ENCODE measurements around the gene THAP5.
"Not testable (repeated sequence)": the region's sequence is repeated elsewhere in the genome, so short reads cannot be mapped to it uniquely, and the experiment has no call there.

Gene THAP5

DNA sequence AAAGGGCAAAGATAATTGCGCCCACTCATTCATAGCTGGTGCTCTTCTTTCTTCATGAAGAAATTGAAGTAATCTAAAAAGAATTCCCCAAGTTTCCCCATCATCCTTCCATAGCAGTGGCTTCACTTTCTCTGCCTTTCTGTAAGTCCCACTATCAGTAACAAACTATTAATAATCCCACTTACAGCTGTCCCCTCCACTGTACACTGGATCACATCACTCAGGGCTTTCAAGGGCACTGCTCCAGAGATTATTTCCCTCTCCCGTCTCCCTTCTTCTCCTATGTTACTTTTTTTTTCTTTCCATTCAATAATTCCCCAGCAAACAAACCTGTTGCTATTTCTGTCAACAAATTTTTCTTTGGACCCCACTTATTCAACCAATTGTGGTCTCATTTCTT, 16.3 kb upstream of the THAP5 start:
- in situ Hi-C loops (cut with MboI; ENCODE audit: low sequenced_read_pairs), result no loop called here

DNA sequence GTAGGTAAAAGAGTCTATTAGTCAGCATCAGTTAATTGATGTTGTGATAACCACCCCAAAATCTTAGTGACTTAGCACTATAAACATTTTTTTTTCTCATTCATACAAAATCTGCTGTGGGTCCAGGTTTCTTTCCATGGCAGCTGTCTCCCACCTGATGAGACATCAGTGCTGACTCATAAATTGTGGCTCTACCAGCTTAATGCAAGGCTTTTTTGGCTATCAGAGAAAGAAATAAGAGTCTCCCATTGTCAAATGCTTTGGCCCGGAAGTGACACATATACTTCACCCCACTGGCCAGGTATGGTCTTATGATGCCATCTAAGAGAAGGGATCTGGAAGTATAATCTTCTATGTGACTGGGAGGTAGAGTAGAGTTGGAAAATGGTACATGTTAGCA, 14.7 kb upstream of the THAP5 start:
- in situ Hi-C loops (cut with MboI; ENCODE audit: low sequenced_read_pairs), result no loop called here

DNA sequence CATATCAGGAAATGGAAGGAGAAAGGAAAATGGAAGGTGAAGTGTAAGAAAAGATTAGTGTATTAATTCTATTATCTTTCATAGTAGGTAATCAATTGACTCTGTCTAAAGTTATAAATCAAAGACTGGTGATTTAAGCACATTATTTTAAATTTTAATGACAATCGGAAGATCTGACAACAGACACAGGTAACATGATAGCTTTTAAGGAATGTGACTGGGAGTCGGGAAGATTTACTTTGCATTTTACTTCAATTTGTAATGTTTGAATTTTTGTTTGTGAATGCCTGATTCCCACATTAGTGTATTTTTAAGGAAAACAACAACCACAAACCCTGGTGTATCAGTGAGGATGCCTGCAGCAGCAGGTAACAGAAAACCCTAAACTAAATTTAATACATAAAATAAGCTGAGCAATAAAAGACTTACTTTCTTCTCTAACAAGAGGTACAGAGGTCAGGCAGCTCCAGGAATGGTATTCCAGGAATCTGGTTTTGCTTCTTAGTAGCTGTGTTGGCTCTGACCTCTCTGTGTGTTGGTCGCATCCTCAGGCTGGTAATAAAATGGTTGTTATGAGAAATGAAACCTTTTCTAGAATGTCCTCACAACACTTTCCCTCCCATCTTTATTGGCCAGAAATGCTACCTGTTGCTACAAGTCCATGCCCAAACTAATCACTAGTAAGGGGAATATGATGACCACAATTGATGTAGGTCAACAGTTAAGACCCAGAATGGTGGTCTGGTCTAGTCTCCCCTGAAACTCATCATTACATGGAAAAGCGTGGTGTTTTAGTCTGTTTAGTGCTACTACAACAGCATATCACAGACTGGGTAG, 12.4 kb upstream of the THAP5 start:
- in situ Hi-C loops (cut with MboI; ENCODE audit: low sequenced_read_pairs), result no loop called here

DNA sequence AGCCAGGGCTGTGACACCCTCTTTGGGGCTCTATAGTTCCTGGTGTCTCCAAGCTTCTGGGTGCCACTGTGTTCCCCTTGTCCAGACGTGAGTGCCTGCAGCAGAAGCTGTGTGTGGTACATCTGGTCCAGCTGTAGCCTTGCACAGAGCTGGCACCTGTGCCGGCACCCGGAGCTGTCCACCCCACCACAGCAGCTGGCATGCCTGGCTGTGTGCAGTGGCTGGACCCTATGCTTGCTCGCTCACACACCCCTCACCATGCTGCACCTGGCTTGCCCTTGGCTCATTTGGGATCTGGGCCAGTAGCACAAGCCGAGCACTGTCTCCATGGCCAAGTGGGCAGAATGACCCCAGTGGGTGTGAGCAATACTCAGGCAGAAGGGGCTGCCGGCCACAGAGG, 10.8 kb upstream of the THAP5 start:
- in situ Hi-C loops (cut with MboI; ENCODE audit: low sequenced_read_pairs), result no loop called here

DNA sequence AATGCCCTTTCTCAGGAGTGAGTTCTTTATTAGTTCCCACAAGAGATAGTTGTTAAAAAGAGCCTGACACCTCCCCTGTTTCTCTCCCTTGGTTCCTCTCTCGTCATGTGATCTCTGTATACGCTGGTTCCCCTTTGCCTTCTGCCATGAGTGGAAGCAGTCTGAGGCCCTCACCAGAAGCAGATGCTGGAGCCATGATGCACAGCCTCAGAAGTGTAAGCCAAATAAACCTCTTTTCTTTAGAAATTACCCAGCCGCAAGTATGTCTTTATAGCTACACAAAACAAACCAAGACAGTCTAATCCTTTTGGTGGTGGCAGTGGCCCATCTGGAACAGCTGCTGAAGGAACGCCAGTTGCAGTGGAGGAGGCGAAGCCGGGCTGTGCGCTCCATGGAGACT, 9.4 kb upstream of the THAP5 start:
- in situ Hi-C loops (cut with MboI; ENCODE audit: low sequenced_read_pairs), result no loop called here

DNA sequence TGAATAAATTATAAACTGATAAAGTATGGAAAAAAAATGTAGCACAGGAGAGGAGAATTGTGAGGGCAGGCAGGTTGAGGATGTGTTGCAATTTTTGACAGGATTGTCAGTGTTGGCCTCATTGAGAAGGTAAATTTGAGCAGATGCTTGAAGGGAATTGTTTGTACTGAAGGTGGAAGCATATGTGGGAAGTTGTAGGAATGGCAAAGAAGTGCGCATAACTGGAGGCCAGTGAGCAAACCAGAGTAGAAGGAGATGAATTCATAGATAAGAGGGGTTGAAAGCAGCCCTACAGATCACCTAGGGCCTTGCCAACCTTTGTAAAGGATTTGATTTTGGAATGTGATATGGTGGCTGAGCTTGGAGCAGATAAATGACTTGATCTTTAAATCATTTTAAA, 6.6 kb upstream of the THAP5 start:
- in situ Hi-C loops (cut with MboI; ENCODE audit: low sequenced_read_pairs), result no loop called here

DNA sequence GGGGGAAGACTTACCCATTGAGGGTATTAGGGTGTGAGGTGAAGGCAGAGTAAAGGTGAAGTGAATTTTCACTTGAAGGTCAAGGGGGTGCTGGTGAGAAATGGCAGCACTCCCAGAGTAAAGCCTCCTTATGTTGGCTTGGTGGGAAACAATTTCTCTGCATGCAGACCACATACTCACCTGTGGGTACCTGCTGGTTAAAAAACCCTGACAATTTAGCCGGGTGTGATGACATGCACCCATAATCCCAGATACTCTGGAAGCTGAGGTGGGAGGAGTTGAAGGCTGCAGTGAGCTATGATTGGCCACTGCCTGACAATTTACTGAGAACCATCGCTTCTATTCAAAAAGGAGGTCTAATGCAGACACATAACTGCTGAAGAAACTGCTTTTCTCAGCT, 5.7 kb upstream of the THAP5 start:
- in situ Hi-C loops (cut with MboI; ENCODE audit: low sequenced_read_pairs), result no loop called here

DNA sequence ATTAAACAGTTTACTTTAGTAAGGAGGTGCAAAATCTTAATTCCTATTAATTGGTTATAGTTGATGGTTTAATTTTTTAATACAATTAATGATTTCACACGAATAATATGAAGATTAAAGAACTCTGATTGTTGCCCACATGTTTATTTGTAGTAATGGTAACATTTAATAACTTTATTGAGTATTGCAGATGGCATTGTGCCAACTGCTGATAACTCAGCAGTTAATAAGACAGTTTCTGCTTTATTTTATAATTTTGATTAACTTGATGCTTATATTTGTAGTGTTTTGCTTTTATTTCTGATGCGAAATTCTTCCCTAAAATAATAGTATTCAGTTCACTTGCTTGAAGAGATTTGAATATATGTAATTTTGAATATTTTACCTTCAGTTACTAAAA, 3.0 kb upstream of the THAP5 start:
- in situ Hi-C loops (cut with MboI; ENCODE audit: low sequenced_read_pairs), result no loop called here

DNA sequence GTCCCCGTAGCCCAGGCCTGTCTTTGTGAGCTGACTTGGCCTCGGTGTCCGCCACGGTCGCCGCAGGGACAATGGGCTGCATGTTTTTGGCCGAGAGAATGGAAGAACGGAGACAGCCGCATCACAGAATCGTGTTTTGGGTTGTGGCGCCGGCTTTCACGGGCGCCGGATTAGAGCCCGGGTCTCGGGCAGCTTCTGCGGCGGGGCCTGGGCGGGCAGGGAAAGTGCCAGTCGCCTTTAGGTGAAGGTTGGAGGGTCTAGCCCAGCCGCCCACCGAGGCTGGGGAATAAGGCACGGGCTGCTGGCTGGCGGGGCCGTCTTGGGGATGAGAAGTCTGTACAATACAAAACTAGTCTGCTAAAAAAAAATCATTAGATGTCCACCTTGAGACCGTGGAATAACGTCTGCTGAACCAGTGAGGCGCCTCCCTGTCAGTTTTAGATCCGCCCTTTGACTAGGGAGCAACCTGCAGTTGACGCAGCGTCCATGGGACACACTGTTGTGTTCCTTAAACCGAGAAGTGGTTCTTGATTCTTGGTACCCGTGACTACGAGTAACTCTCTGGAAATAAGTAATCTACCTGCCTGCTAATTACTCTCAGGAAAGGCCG, 745 bp upstream of the THAP5 start:
- in situ Hi-C loops (cut with MboI; ENCODE audit: low sequenced_read_pairs), result no loop called here

DNA sequence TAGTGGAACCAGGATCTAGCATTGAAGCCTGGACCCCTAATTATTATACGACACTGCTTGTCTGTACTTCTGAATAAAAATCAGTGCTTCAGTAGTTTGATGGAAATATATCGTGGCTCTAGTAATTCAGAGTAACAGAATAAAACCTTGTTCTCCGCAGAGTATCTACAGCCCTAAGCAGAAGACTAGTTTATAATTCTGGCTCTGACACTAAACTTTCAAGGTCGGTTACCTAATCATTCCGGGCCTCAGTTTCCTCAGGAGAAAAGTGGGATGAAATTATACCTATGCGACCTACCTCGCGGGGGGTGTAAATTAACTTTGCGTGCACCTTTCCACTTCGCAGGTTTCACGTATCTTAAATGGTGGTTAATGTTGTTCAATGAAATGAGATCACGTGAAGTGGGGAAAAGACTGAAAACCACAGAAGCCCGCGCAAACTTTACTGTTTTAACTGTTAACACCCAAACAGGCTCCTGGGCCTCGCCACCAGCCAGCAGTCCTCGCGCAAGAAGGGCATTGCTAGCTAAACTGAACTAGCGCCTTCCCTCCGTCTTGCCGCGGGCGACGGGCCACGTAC, 615 bp downstream of the THAP5 start:
- in situ Hi-C loops (cut with MboI; ENCODE audit: low sequenced_read_pairs), result no loop called here

DNA sequence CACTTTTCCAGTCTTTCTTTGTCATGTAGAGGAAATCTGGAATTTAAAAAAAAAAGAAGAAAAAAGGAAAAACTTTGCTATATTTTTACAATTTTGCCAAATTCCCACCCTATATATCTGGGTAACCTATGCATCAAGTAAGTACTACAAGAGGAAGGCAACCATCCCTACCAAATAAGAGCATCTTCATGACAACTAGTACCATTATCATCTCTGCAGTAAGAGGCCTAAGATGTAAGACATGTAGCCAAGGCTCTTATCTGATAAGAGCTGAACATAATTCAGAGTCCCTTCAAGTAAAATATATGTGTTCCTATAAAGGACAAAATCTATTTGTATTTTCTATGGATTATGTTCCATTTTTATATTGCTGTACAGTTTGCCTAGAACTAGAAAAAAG, 3.5 kb downstream of the THAP5 start:
- in situ Hi-C loops (cut with MboI; ENCODE audit: low sequenced_read_pairs), result no loop called here

DNA sequence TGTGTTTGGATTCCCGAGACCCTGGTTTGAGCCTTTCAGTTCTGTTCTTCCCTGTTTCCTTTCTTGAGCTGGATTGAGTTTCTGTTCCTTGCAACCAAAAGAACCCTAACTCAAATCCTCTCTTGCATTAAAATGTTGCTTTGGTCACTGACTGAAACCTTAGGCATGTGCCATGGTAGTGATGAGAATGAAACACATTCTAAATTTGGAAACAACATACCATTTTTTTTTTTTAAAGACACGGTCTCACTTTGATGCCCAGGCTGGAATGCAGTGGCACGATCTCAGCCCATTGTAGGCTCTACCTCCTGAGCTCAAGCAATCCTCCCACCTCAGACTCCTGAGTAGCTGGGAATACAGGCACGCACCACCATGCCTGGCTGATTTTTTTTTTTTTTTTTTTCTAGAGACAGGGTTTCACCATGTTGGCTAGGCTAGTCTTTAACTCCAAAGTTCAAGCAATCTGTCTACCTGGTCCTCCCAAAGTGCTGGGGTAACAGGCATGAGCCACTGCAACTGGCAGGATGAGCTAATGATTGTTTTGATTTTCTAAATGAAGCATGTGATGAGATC, 8.4 kb downstream of the THAP5 start:
- in situ Hi-C loops (cut with MboI; ENCODE audit: low sequenced_read_pairs), result no loop called here

DNA sequence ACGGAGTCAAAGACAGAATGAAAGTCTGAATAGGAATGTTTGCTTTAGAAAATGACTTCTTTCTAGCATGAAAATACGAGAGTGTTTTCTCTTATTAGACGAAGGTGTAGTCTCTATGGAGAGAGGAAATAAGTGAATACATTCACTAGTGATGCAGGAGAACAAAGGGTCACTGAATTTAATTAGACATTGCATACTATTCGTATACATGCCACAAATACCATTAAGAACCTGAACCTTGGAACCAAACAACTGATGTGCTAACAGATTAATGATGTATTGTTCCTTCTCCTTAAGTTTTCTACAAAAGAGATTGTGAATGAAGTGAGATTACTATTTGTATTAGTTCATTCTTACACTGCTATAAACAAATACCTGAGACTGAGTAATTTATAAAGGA, 10.3 kb downstream of the THAP5 start:
- in situ Hi-C loops (cut with MboI; ENCODE audit: low sequenced_read_pairs), result no loop called here

DNA sequence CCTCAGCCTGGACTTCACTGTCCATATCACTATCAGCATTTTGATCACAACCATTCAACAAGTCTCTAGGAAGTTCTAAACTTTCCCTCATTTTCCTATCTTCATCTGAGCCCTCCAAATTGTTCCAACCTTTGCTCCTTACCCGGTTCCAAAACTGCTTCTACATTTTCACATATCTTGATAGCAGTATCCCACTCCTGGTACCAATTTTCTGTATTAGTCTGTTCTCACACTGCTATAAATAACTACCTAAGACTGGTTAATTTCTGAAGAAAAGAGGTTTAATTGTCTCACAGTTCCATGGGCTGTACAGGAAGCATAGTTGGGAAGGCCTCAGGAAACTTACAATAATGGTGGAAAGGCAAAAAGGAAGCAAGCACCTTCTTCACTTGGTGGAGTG, 11.9 kb downstream of the THAP5 start:
- in situ Hi-C loops (cut with MboI; ENCODE audit: low sequenced_read_pairs), result no loop called here

DNA sequence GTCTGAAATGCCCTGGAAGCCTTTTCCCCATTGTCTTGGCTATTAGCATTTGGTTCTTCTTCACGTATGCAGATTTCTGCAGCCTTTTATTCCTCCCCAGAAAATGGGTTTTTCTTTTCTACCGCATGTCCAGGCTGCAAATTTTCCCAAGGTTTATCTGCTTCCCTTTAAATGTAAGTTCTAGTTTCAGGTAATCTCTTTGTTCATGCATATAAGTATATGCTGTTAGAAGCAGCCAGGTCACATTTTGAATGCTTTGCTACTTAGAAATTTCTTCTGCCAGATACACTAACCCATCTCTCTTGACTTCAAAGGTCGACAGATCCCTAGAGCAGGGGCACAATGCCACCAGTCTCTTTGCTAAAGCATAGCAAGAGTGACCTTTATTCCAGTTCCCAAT, 12.3 kb downstream of the THAP5 start:
- in situ Hi-C loops (cut with MboI; ENCODE audit: low sequenced_read_pairs), result no loop called here

DNA sequence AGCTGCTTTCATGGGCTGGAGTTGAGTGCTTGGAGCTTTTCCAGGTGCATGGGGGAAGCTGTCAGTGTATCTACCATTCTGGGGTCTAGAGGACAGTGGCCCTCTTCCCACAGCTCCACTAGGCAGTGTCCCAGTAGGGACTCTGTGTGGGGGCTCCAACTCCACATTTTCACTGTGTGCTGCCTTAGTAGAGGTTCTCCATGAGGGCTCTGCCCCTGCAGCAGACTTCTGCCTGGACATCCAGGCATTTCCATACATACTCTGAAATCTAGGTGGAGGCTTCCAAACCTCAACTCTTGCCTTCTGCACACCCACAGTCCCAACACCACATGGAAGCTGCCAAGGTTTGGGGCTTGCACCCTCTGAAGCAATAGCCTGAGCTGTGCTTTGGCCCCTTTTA, 12.8 kb downstream of the THAP5 start:
- in situ Hi-C loops (cut with MboI; ENCODE audit: low sequenced_read_pairs), result not testable (repeated sequence)

DNA sequence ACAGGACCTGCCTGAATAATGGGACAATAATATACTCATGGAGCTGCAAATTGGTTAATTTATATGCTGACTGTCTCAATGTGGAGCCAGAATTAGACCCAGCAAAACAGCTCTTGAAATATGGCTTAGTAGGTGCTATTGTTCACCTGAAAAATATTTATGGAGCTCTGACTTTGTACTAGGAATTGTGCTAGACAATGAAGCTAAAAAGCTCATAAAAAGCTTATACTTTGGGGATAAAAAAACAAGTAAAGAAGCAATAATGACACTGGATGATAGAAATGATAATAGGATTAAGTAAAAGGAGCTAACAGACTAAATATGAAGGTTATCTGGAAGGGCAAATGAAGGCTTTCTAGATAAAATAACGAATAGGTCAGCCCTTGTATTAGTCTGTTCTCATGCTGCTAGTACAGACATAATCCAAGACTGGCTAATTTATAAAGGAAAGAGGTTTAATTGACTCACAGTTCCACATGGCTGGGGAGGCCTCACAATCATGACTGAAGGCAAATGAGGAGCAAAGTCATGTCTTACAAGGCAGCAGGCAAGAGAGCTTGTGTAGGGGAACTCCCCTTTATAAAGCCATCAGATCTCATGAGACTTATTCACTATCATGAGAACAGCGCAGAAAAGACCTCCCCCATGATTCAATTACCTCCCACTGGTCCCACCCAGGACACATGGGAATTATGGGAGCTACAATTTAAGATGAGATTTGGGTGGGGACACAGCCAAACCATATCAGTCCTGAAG, 21.2 kb downstream of the THAP5 start:
- in situ Hi-C loops (cut with MboI; ENCODE audit: low sequenced_read_pairs), result not testable (repeated sequence)

DNA sequence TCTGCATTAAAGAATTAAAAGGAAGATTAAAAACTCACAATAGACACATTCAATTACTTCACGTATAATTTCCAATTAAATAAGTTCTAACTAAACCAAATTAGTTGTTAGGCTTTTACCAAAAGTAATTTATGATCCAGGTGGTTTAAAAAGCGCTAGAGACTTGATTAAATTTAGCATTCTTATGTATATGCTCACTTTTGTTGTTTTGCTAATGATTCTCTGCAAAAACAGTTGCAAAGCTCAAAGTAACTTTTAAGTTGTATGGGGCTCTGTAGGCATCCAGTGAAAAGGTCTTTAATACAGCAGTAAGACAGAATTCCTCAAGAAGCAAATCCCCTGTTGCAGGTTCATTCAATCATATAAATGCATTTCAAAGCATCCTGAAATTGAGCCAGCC, 28.0 kb downstream of the THAP5 start:
- in situ Hi-C loops (cut with MboI; ENCODE audit: low sequenced_read_pairs), result no loop called here

DNA sequence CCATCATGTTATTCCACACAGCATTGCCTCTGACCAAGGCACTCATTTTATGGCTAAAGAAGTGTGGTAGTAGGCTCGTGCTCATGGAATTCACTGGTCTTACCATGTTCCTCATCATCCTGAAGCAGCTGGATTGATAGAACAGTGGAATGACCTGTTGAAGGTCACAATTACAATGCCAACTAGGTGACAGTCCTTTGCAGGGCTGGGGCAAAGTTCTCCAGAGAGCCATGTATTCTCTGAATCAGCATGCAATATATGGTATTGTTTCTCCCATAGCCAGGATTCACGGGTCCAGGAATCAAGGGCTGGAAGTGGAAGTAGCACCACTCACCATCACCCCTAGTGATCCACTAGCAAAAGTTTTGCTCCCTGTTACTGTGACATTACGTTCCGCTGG, 30.8 kb downstream of the THAP5 start:
- in situ Hi-C loops (cut with MboI; ENCODE audit: low sequenced_read_pairs), result not testable (repeated sequence)

DNA sequence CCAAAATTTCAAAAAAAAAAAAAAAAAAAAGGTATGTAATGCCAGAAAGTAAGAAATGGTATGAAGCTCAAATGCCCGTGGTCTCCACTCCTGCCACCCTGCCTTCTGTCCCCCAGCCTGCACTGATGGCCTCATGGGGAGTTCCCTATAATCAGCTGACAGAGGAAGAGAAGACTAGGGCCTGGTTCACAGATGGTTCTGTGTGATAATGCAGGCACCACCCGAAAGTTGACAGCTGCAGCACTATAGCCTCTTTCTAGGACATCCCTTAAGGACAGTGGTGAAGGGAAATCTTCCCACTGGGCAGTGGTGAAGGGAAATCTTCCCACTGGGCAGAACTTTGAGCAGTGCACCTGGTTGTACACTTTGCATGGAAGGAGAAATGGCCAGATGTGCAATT, 31.3 kb downstream of the THAP5 start:
- in situ Hi-C loops (cut with MboI; ENCODE audit: low sequenced_read_pairs), result not testable (repeated sequence)

DNA sequence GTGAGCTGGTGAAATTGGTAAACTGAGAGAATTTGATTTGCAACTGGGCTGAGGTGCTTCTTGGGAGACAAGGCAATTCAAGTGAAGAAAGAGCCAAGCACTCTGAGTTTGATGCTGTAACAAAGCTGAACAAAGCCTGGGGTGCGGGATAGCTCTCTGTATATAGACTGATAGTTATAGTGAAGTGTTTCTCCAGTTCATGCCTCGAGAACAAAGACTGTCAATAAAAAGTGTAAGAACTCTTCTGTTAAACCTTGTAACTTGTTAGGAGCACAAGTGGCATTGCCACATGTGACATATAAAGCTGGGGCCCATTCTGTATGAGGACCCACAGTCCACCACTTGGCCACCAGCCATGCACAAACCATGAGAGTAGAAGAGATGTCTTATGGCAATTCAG, 32.3 kb downstream of the THAP5 start:
- in situ Hi-C loops (cut with MboI; ENCODE audit: low sequenced_read_pairs), result no loop called here
